Liver (tissue), 9 donors: ENCODE measurements around the gene SUPT20H. TPM values are rescaled to one million over a fixed set of nuclear protein-coding genes. Genes with fewer than 3 reads are reported as not detected.

Experiments used
- DNase-seq: peaks from one replicate; pipeline ENCODE4 v3.0.0-alpha.2; 2017; ENCODE audit warnings: low spot score
- H3K27ac ChIP-seq, 2 donors: one replicate each; pipeline ENCODE4 v1.7.0; 2013; ENCODE audit warnings: inconsistent platforms in 2 of 2, low read length in 2 of 2, control low read depth in 1 of 2, low read depth in 1 of 2, mild to moderate bottlenecking in 1 of 2
- H3K27me3 ChIP-seq, 4 donors: one replicate each; pipeline versions ENCODE4 v1.6.1 to v1.7.0; 2013; ENCODE audit warnings: low read length in 3 of 4, inconsistent platforms in 1 of 4, mild to moderate bottlenecking in 1 of 4, moderate library complexity in 1 of 4; ENCODE audit not compliant: control insufficient read depth in 4 of 4, insufficient read depth in 4 of 4
- H3K36me3 ChIP-seq, 4 donors: one replicate each; pipeline versions ENCODE4 v1.6.1 to v1.7.0; 2013; ENCODE audit warnings: low read length in 3 of 4, mild to moderate bottlenecking in 3 of 4, low read depth in 1 of 4, moderate library complexity in 1 of 4; ENCODE audit not compliant: control insufficient read depth in 4 of 4, insufficient read depth in 3 of 4
- H3K4me1 ChIP-seq, 4 donors: one replicate each; pipeline versions ENCODE4 v1.6.1 to v1.7.0; 2013; ENCODE audit warnings: low read length in 3 of 4, mild to moderate bottlenecking in 3 of 4, moderate library complexity in 1 of 4; ENCODE audit not compliant: control insufficient read depth in 4 of 4, insufficient read depth in 4 of 4
- H3K4me3 ChIP-seq, 3 donors: one replicate each; pipeline versions ENCODE4 v1.6.1 to v1.7.0; 2013; ENCODE audit warnings: low read length in 3 of 3, control low read depth in 1 of 3, low read depth in 1 of 3, mild to moderate bottlenecking in 1 of 3
- H3K9ac ChIP-seq, 2 donors: one replicate each; pipeline ENCODE4 v1.7.0; 2013; ENCODE audit warnings: low read length in 2 of 2, mild to moderate bottlenecking in 2 of 2, moderate library complexity in 2 of 2, control low read depth in 1 of 2, low read depth in 1 of 2
- H3K9me3 ChIP-seq, 4 donors: one replicate each; pipeline versions ENCODE4 v1.6.1 to v1.7.0; 2013; ENCODE audit warnings: low read length in 3 of 4; ENCODE audit not compliant: control insufficient read depth in 4 of 4
- EGR1 ChIP-seq, 2 donors: IDR thresholded peaks; 2 replicates each; pipeline ENCODE4 v1.6.1; 2016 to 2018; ENCODE audit warnings: antibody characterized with exemption in 2 of 2, low read depth in 2 of 2
- FOXA1 ChIP-seq: IDR thresholded peaks from 2 replicates; pipeline ENCODE4 v1.6.1; 2016; ENCODE audit warnings: antibody characterized with exemption
- FOXA2 ChIP-seq: IDR thresholded peaks from 2 replicates; pipeline ENCODE4 v1.6.1; 2016; ENCODE audit warnings: antibody characterized with exemption
- GABPA ChIP-seq, 2 donors: IDR thresholded peaks in 1 of 2; conservative IDR thresholded peaks in 1 of 2; 2 replicates each; pipeline ENCODE4 v1.6.1; 2016; ENCODE audit warnings: antibody characterized with exemption in 2 of 2, mild to moderate bottlenecking in 1 of 2, moderate library complexity in 1 of 2
- HNF4A ChIP-seq, 2 donors: conservative IDR thresholded peaks; 2 replicates each; pipeline ENCODE4 v1.6.1; 2016; ENCODE audit warnings: antibody characterized with exemption in 2 of 2, mild to moderate bottlenecking in 2 of 2
- HNF4G ChIP-seq: IDR thresholded peaks from 2 replicates; pipeline ENCODE4 v1.6.1; 2016; ENCODE audit warnings: antibody characterized with exemption
- JUND ChIP-seq, 2 donors: IDR thresholded peaks; 2 replicates each; pipeline ENCODE4 v1.6.1; 2016; ENCODE audit warnings: antibody characterized with exemption in 2 of 2
- RXRA ChIP-seq, 2 donors: IDR thresholded peaks; 2 replicates each; pipeline ENCODE4 v1.6.1; 2017 to 2018; ENCODE audit warnings: antibody characterized with exemption in 2 of 2, mild to moderate bottlenecking in 1 of 2
- SP1 ChIP-seq: IDR thresholded peaks from 2 replicates; pipeline ENCODE4 v1.6.1; 2018; ENCODE audit warnings: antibody characterized with exemption, mild to moderate bottlenecking
- TAF1 ChIP-seq: conservative IDR thresholded peaks from 2 replicates; pipeline ENCODE4 v1.6.1; 2016; ENCODE audit warnings: antibody characterized with exemption, mild to moderate bottlenecking
- YY1 ChIP-seq: IDR thresholded peaks from 2 replicates; pipeline ENCODE4 v1.6.1; 2016; ENCODE audit warnings: antibody characterized with exemption, mild to moderate bottlenecking
- WGBS: extraction: QIAGEN DNeasy Blood & Tissue Kit; methylation state at CpG from one replicate; pipeline ENCODE4 v1.1.7; 2013; 5-methylcytosine and 5-hydroxymethylcytosine counted together
- polyA plus RNA-seq, 2 donors: library from polyadenylated mRNA; stranded (reverse) in 1 of 2; unstranded in 1 of 2; fragments of 200-250 nt in 1 of 2; fragments of >200 nt in 1 of 2; fragmentation: Nextera tagmentation in 1 of 2; extraction: Ambion mirVana in 1 of 2; gene quantifications; one replicate each; pipeline versions ENCODE4 v1.2.1 to v1.2.3, GENCODE V29; 2013 to 2015
- total RNA-seq, 2 donors: library from RNA; depleted of rRNA; stranded (reverse); fragments of >200 nt; gene quantifications; one replicate each; pipeline ENCODE4 v1.2.3, GENCODE V29; 2014
- TF ChIP-seq, protein P1 (sequence below): IDR thresholded peaks from 2 replicates; pipeline ENCODE4 v1.6.1; 2016; ENCODE audit warnings: antibody characterized with exemption
- TF ChIP-seq, protein P2 (sequence below): IDR thresholded peaks from 2 replicates; pipeline ENCODE4 v1.6.1; 2016; ENCODE audit warnings: antibody characterized with exemption
- TF ChIP-seq, protein P3 (sequence below): fragments of 150-350 bp; IDR thresholded peaks from 2 replicates; pipeline ENCODE4 v1.5.1; 2017; ENCODE audit warnings: improper control_type of control experiment, low read depth, low read length; ENCODE audit not compliant: missing input control
- TF ChIP-seq, protein P4 (sequence below): IDR thresholded peaks from 2 replicates; pipeline ENCODE4 v1.6.1; 2016; ENCODE audit warnings: antibody characterized with exemption
- TF ChIP-seq, protein P5 (sequence below): IDR thresholded peaks from 2 replicates; pipeline ENCODE4 v1.6.1; 2016; ENCODE audit warnings: antibody characterized with exemption, mild to moderate bottlenecking
- donor health status: healthy.
- donor health status: healthy.
- donor health status: healthy.
- donor health status: healthy.
- donor health status: healthy.

SUPT20H gene
- total and polyA plus RNA-seq, 4 donors, result 6.5 to 23.1 (median 17.1) TPM

DNA sequence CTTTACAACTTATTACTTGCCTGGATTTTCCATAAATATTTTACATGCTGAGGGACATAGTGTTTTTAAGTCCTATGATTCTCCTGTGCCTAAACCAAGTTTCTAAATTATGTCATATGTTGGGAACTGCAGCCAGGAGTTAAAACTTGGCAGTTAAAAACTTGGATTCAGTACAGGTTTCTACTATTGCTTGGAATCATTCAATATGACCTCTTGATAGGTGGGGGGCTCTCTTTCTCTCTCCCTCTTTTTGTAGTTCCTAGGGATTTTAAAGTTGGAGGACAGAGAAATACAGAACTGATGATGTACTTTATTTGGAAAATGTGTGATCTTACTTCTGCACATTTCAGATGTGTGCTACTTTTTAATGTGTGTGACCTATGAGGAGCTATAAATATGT, 41.2 kb upstream of the SUPT20H start:
- TF ChIP-seq SP1, result no peak
- no peak for TF ChIP-seq FOXA2
- TF ChIP-seq TAF1, result no peak
- TF ChIP-seq, protein P1, sequence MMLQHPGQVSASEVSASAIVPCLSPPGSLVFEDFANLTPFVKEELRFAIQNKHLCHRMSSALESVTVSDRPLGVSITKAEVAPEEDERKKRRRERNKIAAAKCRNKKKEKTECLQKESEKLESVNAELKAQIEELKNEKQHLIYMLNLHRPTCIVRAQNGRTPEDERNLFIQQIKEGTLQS, result no peak
- TF ChIP-seq, protein P2, sequence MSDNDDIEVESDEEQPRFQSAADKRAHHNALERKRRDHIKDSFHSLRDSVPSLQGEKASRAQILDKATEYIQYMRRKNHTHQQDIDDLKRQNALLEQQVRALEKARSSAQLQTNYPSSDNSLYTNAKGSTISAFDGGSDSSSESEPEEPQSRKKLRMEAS, result no peak
- TF ChIP-seq EGR1 (IDR thresholded peaks at IDR 0.05; ENCODE audit: low read depth in 2 of 2), result no peak
- no peak for TF ChIP-seq HNF4A (conservative IDR thresholded peaks at IDR 0.05)
- TF ChIP-seq, protein P3, sequence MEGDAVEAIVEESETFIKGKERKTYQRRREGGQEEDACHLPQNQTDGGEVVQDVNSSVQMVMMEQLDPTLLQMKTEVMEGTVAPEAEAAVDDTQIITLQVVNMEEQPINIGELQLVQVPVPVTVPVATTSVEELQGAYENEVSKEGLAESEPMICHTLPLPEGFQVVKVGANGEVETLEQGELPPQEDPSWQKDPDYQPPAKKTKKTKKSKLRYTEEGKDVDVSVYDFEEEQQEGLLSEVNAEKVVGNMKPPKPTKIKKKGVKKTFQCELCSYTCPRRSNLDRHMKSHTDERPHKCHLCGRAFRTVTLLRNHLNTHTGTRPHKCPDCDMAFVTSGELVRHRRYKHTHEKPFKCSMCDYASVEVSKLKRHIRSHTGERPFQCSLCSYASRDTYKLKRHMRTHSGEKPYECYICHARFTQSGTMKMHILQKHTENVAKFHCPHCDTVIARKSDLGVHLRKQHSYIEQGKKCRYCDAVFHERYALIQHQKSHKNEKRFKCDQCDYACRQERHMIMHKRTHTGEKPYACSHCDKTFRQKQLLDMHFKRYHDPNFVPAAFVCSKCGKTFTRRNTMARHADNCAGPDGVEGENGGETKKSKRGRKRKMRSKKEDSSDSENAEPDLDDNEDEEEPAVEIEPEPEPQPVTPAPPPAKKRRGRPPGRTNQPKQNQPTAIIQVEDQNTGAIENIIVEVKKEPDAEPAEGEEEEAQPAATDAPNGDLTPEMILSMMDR, result no peak
- TF ChIP-seq, protein P4, sequence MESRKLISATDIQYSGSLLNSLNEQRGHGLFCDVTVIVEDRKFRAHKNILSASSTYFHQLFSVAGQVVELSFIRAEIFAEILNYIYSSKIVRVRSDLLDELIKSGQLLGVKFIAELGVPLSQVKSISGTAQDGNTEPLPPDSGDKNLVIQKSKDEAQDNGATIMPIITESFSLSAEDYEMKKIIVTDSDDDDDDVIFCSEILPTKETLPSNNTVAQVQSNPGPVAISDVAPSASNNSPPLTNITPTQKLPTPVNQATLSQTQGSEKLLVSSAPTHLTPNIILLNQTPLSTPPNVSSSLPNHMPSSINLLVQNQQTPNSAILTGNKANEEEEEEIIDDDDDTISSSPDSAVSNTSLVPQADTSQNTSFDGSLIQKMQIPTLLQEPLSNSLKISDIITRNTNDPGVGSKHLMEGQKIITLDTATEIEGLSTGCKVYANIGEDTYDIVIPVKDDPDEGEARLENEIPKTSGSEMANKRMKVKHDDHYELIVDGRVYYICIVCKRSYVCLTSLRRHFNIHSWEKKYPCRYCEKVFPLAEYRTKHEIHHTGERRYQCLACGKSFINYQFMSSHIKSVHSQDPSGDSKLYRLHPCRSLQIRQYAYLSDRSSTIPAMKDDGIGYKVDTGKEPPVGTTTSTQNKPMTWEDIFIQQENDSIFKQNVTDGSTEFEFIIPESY, result no peak
- TF ChIP-seq, protein P5, sequence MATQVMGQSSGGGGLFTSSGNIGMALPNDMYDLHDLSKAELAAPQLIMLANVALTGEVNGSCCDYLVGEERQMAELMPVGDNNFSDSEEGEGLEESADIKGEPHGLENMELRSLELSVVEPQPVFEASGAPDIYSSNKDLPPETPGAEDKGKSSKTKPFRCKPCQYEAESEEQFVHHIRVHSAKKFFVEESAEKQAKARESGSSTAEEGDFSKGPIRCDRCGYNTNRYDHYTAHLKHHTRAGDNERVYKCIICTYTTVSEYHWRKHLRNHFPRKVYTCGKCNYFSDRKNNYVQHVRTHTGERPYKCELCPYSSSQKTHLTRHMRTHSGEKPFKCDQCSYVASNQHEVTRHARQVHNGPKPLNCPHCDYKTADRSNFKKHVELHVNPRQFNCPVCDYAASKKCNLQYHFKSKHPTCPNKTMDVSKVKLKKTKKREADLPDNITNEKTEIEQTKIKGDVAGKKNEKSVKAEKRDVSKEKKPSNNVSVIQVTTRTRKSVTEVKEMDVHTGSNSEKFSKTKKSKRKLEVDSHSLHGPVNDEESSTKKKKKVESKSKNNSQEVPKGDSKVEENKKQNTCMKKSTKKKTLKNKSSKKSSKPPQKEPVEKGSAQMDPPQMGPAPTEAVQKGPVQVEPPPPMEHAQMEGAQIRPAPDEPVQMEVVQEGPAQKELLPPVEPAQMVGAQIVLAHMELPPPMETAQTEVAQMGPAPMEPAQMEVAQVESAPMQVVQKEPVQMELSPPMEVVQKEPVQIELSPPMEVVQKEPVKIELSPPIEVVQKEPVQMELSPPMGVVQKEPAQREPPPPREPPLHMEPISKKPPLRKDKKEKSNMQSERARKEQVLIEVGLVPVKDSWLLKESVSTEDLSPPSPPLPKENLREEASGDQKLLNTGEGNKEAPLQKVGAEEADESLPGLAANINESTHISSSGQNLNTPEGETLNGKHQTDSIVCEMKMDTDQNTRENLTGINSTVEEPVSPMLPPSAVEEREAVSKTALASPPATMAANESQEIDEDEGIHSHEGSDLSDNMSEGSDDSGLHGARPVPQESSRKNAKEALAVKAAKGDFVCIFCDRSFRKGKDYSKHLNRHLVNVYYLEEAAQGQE, result no peak
- no peak for TF ChIP-seq HNF4G
- TF ChIP-seq JUND (IDR thresholded peaks at IDR 0.05), result no peak
- Histone ChIP-seq H3K4me3 (no peak overlapping the region), H3K9ac (no peak overlapping the region), H3K27me3 (peaks cover 0 to 2% (median 0%) of the 10 kb centered on the region in 4 donors), H3K4me1 (no peaks in the 10 kb centered on the region), H3K9me3 (peaks cover 0 to 3% (median 1%) of the 10 kb centered on the region in 4 donors), H3K36me3 (no peaks in the 10 kb centered on the region), H3K27ac (no peak overlapping the region)
- DNase-seq, result no peak

DNA sequence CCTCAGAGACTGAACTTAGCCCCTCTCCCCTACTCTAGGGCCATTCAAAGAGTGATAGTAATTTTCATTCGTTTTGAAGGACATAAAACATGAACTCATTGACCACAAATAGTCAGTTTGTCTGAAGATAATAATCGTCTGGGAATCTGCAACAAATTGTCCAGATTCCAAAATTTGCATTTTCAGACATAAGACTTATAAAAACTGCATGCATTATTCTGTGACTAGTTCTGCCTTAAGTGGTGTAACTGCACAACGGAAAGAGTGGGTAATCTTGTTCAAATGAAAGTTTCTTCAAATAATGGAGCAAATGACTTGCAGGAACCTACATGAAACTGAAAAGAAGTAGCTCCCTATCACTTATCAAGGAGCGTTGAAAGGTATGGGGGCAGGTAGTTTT, 37.6 kb upstream of the SUPT20H start:
- no peak overlapping the region for H3K9ac ChIP-seq
- no peak overlapping the region for H3K27ac ChIP-seq
- no peaks in the 10 kb centered on the region for H3K4me1 ChIP-seq
- H3K36me3 ChIP-seq, result no peaks in the 10 kb centered on the region
- H3K27me3 ChIP-seq, result peaks cover 0 to 2% (median 0%) of the 10 kb centered on the region in 4 donors
- WGBS, result 68% methylated on average over 4 of the region's 4 CpGs
- H3K9me3 ChIP-seq, result no peaks in the 10 kb centered on the region
- H3K4me3 ChIP-seq, result no peak overlapping the region
- no peak for DNase-seq
- no peak for TF ChIP-seq RXRA (IDR thresholded peaks at IDR 0.05)
- no peak for TF ChIP-seq GABPA (IDR thresholded peaks at IDR 0.05 in 1 of 2, conservative IDR thresholded peaks at IDR 0.05 in 1 of 2)
- TF ChIP-seq FOXA1, result no peak
- no peak for TF ChIP-seq TAF1
- TF ChIP-seq HNF4G, result no peak
- no peak for TF ChIP-seq YY1
- TF ChIP-seq, protein P4, result no peak
- TF ChIP-seq, protein P2, result no peak
- TF ChIP-seq, protein P1, result no peak
- TF ChIP-seq EGR1 (IDR thresholded peaks at IDR 0.05; ENCODE audit: low read depth in 2 of 2), result no peak
- TF ChIP-seq HNF4A (conservative IDR thresholded peaks at IDR 0.05), result no peak
- TF ChIP-seq, protein P5, result no peak
